ENCODE data around the gene OSTC.

Gene OSTC

GRCh38 chr4:108644237-108644636 lies 6.2 kb upstream of the OSTC start:
- DNase-seq (ENCODE audit: low read depth in 3 of 3, low spot score in 1 of 3): no peak

GRCh38 chr4:108646706-108647105 lies 3.7 kb upstream of the OSTC start:
- no peak for DNase-seq (ENCODE audit: low read depth in 3 of 3, low spot score in 1 of 3)

GRCh38 chr4:108649863-108650211 lies 562 bp upstream of the OSTC start:
- no peak for DNase-seq (ENCODE audit: low read depth in 3 of 3, low spot score in 1 of 3)

GRCh38 chr4:108651014-108651791 lies 804 bp downstream of the OSTC start:
- no peak for DNase-seq (ENCODE audit: low read depth in 3 of 3, low spot score in 1 of 3)

- no peak for DNase-seq (ENCODE audit: low read depth in 3 of 3, low spot score in 1 of 3)
These were observed 12.2 kb downstream of the OSTC start for GRCh38 chr4:108662629-108663028.

- DNase-seq (ENCODE audit: low read depth in 3 of 3, low spot score in 1 of 3): no peak
These were observed 24.1 kb downstream of the OSTC start for GRCh38 chr4:108674356-108674977.

GRCh38 chr4:108681321-108681809 lies 31.0 kb downstream of the OSTC start:
- no peak for DNase-seq (ENCODE audit: low read depth in 3 of 3, low spot score in 1 of 3)

- DNase-seq (ENCODE audit: low read depth in 3 of 3, low spot score in 1 of 3): no peak
These were observed 33.1 kb downstream of the OSTC start for GRCh38 chr4:108683479-108683878.

- DNase-seq (ENCODE audit: low read depth in 3 of 3, low spot score in 1 of 3): no peak
These were observed 34.8 kb downstream of the OSTC start for GRCh38 chr4:108685036-108685686.

GRCh38 chr4:108690738-108691137 lies 40.3 kb downstream of the OSTC start:
- no peak for DNase-seq (ENCODE audit: low read depth in 3 of 3, low spot score in 1 of 3)

GRCh38 chr4:108693211-108693610 lies 42.8 kb downstream of the OSTC start:
- no peak for DNase-seq (ENCODE audit: low read depth in 3 of 3, low spot score in 1 of 3)

- no peak for DNase-seq (ENCODE audit: low read depth in 3 of 3, low spot score in 1 of 3)
These were observed 43.4 kb downstream of the OSTC start for GRCh38 chr4:108693819-108694218.

GRCh38 chr4:108694423-108694822 lies 44.0 kb downstream of the OSTC start:
- DNase-seq (ENCODE audit: low read depth in 3 of 3, low spot score in 1 of 3): no peak

- DNase-seq (ENCODE audit: low read depth in 3 of 3, low spot score in 1 of 3): no peak
These were observed 44.7 kb downstream of the OSTC start for GRCh38 chr4:108695062-108695461.

GRCh38 chr4:108696160-108696559 lies 45.8 kb downstream of the OSTC start:
- no peak for DNase-seq (ENCODE audit: low read depth in 3 of 3, low spot score in 1 of 3)

GRCh38 chr4:108700081-108700757 lies 49.8 kb downstream of the OSTC start:
- DNase-seq (ENCODE audit: low read depth in 3 of 3, low spot score in 1 of 3): no peak

- DNase-seq (ENCODE audit: low read depth in 3 of 3, low spot score in 1 of 3): no peak
These were observed 52.6 kb downstream of the OSTC start for GRCh38 chr4:108702960-108703359.

- no peak for DNase-seq (ENCODE audit: low read depth in 3 of 3, low spot score in 1 of 3)
These were observed 53.0 kb downstream of the OSTC start for GRCh38 chr4:108703370-108703769.

GRCh38 chr4:108703966-108704365 lies 53.6 kb downstream of the OSTC start:
- DNase-seq (ENCODE audit: low read depth in 3 of 3, low spot score in 1 of 3): no peak

GRCh38 chr4:108706289-108706688 lies 55.9 kb downstream of the OSTC start:
- no peak for DNase-seq (ENCODE audit: low read depth in 3 of 3, low spot score in 1 of 3)

- DNase-seq (ENCODE audit: low read depth in 3 of 3, low spot score in 1 of 3): no peak
These were observed 58.8 kb downstream of the OSTC start for GRCh38 chr4:108709234-108709633.

- no peak for DNase-seq (ENCODE audit: low read depth in 3 of 3, low spot score in 1 of 3)
These were observed 59.3 kb downstream of the OSTC start for GRCh38 chr4:108709722-108710121.
